ENCODE data around the gene MAGI2.

MAGI2 gene

GRCh38 chr7:78443811-78444210 is 1009.7 kb downstream of the MAGI2 start:
- no peak for DNase-seq

- no peak for DNase-seq
Observed at GRCh38 chr7:78441737-78442136, 1011.7 kb downstream of the MAGI2 start.

- no peak for DNase-seq
Observed at GRCh38 chr7:78438433-78438832, 1015.0 kb downstream of the MAGI2 start.

GRCh38 chr7:78437118-78437517 is 1016.3 kb downstream of the MAGI2 start:
- no peak for DNase-seq

GRCh38 chr7:78435355-78435754 is 1018.1 kb downstream of the MAGI2 start:
- DNase-seq = no peak

- no peak for DNase-seq
Observed at GRCh38 chr7:78434281-78434680, 1019.2 kb downstream of the MAGI2 start.

GRCh38 chr7:78433421-78433820 is 1020.0 kb downstream of the MAGI2 start:
- DNase-seq = no peak

GRCh38 chr7:78429878-78430277 is 1023.6 kb downstream of the MAGI2 start:
- no peak for DNase-seq

GRCh38 chr7:78427209-78427608 is 1026.3 kb downstream of the MAGI2 start:
- DNase-seq = no peak

- DNase-seq = no peak
Observed at GRCh38 chr7:78420001-78420400, 1033.5 kb downstream of the MAGI2 start.

GRCh38 chr7:78417180-78417853 is 1036.2 kb downstream of the MAGI2 start:
- no peak for DNase-seq

GRCh38 chr7:78413568-78413967 is 1039.9 kb downstream of the MAGI2 start:
- no peak for DNase-seq

- DNase-seq = no peak
Observed at GRCh38 chr7:78412216-78412858, 1041.1 kb downstream of the MAGI2 start.

- DNase-seq = no peak
Observed at GRCh38 chr7:78407031-78407430, 1046.4 kb downstream of the MAGI2 start.

GRCh38 chr7:78406531-78406930 is 1046.9 kb downstream of the MAGI2 start:
- DNase-seq = no peak

- DNase-seq = no peak
Observed at GRCh38 chr7:78402096-78402495, 1051.4 kb downstream of the MAGI2 start.

- no peak for DNase-seq
Observed at GRCh38 chr7:78400038-78400437, 1053.4 kb downstream of the MAGI2 start.

- no peak for DNase-seq
Observed at GRCh38 chr7:78399033-78399769, 1054.3 kb downstream of the MAGI2 start.

- no peak for DNase-seq
Observed at GRCh38 chr7:78398576-78398975, 1054.9 kb downstream of the MAGI2 start.

- no peak for DNase-seq
Observed at GRCh38 chr7:78398081-78398480, 1055.4 kb downstream of the MAGI2 start.

- DNase-seq = no peak
Observed at GRCh38 chr7:78396210-78396609, 1057.3 kb downstream of the MAGI2 start.

GRCh38 chr7:78395298-78396036 is 1058.0 kb downstream of the MAGI2 start:
- no peak for DNase-seq

- no peak for DNase-seq
Observed at GRCh38 chr7:78389022-78389421, 1064.4 kb downstream of the MAGI2 start.
